Skeletal muscle satellite cell (primary cell): ENCODE data around the gene ANKRD26.
"Not testable (repeated sequence)": the region's sequence is repeated elsewhere in the genome, so short reads cannot be mapped to it uniquely, and the experiment has no call there.

Experiments used
- H3K27me3 ChIP-seq: 2 replicates; pipeline ENCODE4 v1.7.0; 2013; ENCODE audit warnings: low read length; ENCODE audit not compliant: control insufficient read depth, insufficient read depth
- H3K36me3 ChIP-seq: 2 replicates; pipeline ENCODE4 v1.7.0; 2013; ENCODE audit warnings: mild to moderate bottlenecking, control low read depth, low read length; ENCODE audit not compliant: insufficient read depth
- H3K4me1 ChIP-seq: 2 replicates; pipeline ENCODE4 v1.7.0; 2013; ENCODE audit warnings: low read length; ENCODE audit not compliant: control insufficient read depth, insufficient read depth
- H3K4me2 ChIP-seq: 2 replicates; pipeline ENCODE4 v1.7.0; 2013; ENCODE audit warnings: mild to moderate bottlenecking, low read length
- H3K4me3 ChIP-seq: 2 replicates; pipeline ENCODE4 v1.7.0; 2013; ENCODE audit warnings: low read length
- H3K9ac ChIP-seq: 2 replicates; pipeline ENCODE4 v1.7.0; 2013; ENCODE audit warnings: mild to moderate bottlenecking, low read depth, low read length, moderate library complexity
- H3K9me3 ChIP-seq: replicated peaks from 2 replicates; pipeline ENCODE4 v1.7.0; 2013; ENCODE audit warnings: mild to moderate bottlenecking, control low read depth, low read length

ANKRD26 gene

GRCh38 chr10:27072436-27073114 lies 27.7 kb downstream of the ANKRD26 start:
- H3K4me2 ChIP-seq, result no peak overlapping the region
- H3K36me3 ChIP-seq, result peaks cover 27% of the 10 kb centered on the region
- no peaks in the 10 kb centered on the region for H3K9me3 ChIP-seq
- no peak overlapping the region for H3K9ac ChIP-seq
- H3K4me3 ChIP-seq, result no peak overlapping the region
- no peaks in the 10 kb centered on the region for H3K4me1 ChIP-seq
- no peaks in the 10 kb centered on the region for H3K27me3 ChIP-seq

- Histone ChIP-seq H3K4me1 (no peaks in the 10 kb centered on the region), H3K27me3 (no peaks in the 10 kb centered on the region), H3K9me3 (no peaks in the 10 kb centered on the region), H3K4me2 (no peak overlapping the region), H3K36me3 (peaks cover 22% of the 10 kb centered on the region), H3K9ac (no peak overlapping the region), H3K4me3 (no peak overlapping the region)
Measured at GRCh38 chr10:27068217-27068891, 31.9 kb downstream of the ANKRD26 start.

GRCh38 chr10:27065084-27065483 lies 35.2 kb downstream of the ANKRD26 start:
- H3K9ac ChIP-seq, result no peak overlapping the region
- H3K27me3 ChIP-seq, result no peaks in the 10 kb centered on the region
- no peak overlapping the region for H3K4me3 ChIP-seq
- no peaks in the 10 kb centered on the region for H3K9me3 ChIP-seq
- H3K4me2 ChIP-seq, result no peak overlapping the region
- H3K4me1 ChIP-seq, result no peaks in the 10 kb centered on the region
- peaks cover 13% of the 10 kb centered on the region for H3K36me3 ChIP-seq

- peaks cover 18% of the 10 kb centered on the region for H3K36me3 ChIP-seq
- no peaks in the 10 kb centered on the region for H3K4me1 ChIP-seq
- no peaks in the 10 kb centered on the region for H3K9me3 ChIP-seq
- H3K27me3 ChIP-seq, result no peaks in the 10 kb centered on the region
- H3K4me3 ChIP-seq, result no peak overlapping the region
- no peak overlapping the region for H3K9ac ChIP-seq
- H3K4me2 ChIP-seq, result no peak overlapping the region
Measured at GRCh38 chr10:27052656-27053055, 47.6 kb downstream of the ANKRD26 start.

- not testable (repeated sequence) for H3K4me1 ChIP-seq, H3K4me3 ChIP-seq
Measured at GRCh38 chr10:27045247-27045646, 55.0 kb downstream of the ANKRD26 start.

GRCh38 chr10:27041196-27041595 lies 59.1 kb downstream of the ANKRD26 start:
- Histone ChIP-seq H3K9me3 (no peaks in the 10 kb centered on the region), H3K9ac (no peak overlapping the region), H3K27me3 (no peaks in the 10 kb centered on the region), H3K4me2 (no peak overlapping the region), H3K4me1 (peaks cover 7% of the 10 kb centered on the region), H3K4me3 (no peak overlapping the region), H3K36me3 (peaks cover 17% of the 10 kb centered on the region)

More at GRCh38 chr10:27045247-27045646, 55.0 kb downstream of the ANKRD26 start:
- peaks cover 21% of the 10 kb centered on the region for H3K36me3 ChIP-seq
- not testable (repeated sequence) for H3K27me3 ChIP-seq, H3K4me2 ChIP-seq, H3K9me3 ChIP-seq, H3K9ac ChIP-seq

- H3K9me3 ChIP-seq, result no peaks in the 10 kb centered on the region
- no peak overlapping the region for H3K4me3 ChIP-seq
- H3K4me1 ChIP-seq, result peaks cover 7% of the 10 kb centered on the region
- no peaks in the 10 kb centered on the region for H3K27me3 ChIP-seq
- peaks cover 13% of the 10 kb centered on the region for H3K36me3 ChIP-seq
- no peak overlapping the region for H3K4me2 ChIP-seq
- no peak overlapping the region for H3K9ac ChIP-seq
Measured at GRCh38 chr10:27038168-27038567, 62.1 kb downstream of the ANKRD26 start.

- Histone ChIP-seq H3K4me3 (no peak overlapping the region), H3K27me3 (no peaks in the 10 kb centered on the region), H3K9ac (no peak overlapping the region), H3K4me2 (no peak overlapping the region), H3K9me3 (no peaks in the 10 kb centered on the region), H3K4me1 (no peaks in the 10 kb centered on the region), H3K36me3 (peaks cover 7% of the 10 kb centered on the region)
Measured at GRCh38 chr10:27035163-27035562, 65.1 kb downstream of the ANKRD26 start.

GRCh38 chr10:27030060-27030459 lies 70.2 kb downstream of the ANKRD26 start:
- Histone ChIP-seq H3K9ac (no peak overlapping the region), H3K4me2 (no peak overlapping the region), H3K36me3 (peaks cover 7% of the 10 kb centered on the region), H3K4me3 (no peak overlapping the region), H3K4me1 (no peaks in the 10 kb centered on the region), H3K9me3 (no peaks in the 10 kb centered on the region), H3K27me3 (no peaks in the 10 kb centered on the region)

- Histone ChIP-seq H3K4me1 (no peaks in the 10 kb centered on the region), H3K27me3 (no peaks in the 10 kb centered on the region), H3K9ac (no peak overlapping the region), H3K36me3 (peaks cover 14% of the 10 kb centered on the region), H3K9me3 (no peaks in the 10 kb centered on the region), H3K4me3 (no peak overlapping the region), H3K4me2 (no peak overlapping the region)
Measured at GRCh38 chr10:27022048-27022447, 78.2 kb downstream of the ANKRD26 start.

GRCh38 chr10:27020243-27020642 lies 80.1 kb downstream of the ANKRD26 start:
- Histone ChIP-seq H3K27me3 (no peaks in the 10 kb centered on the region), H3K36me3 (peaks cover 14% of the 10 kb centered on the region), H3K9me3 (no peaks in the 10 kb centered on the region), H3K4me2 (no peak overlapping the region), H3K9ac (no peak overlapping the region), H3K4me3 (no peak overlapping the region), H3K4me1 (no peaks in the 10 kb centered on the region)

GRCh38 chr10:27019827-27020226 lies 80.5 kb downstream of the ANKRD26 start:
- Histone ChIP-seq H3K36me3 (peaks cover 14% of the 10 kb centered on the region), H3K27me3 (no peaks in the 10 kb centered on the region), H3K4me1 (no peaks in the 10 kb centered on the region), H3K4me2 (no peak overlapping the region), H3K9ac (no peak overlapping the region), H3K4me3 (no peak overlapping the region), H3K9me3 (no peaks in the 10 kb centered on the region)
